Panc1 (cell line): Measurements from ENCODE around the gene KRTAP5-1. TPM values are rescaled to one million over a fixed set of nuclear protein-coding genes. Genes with fewer than 3 reads are reported as not detected.

Experiments used
- ATAC-seq: fragments of 200-7000 bp; cut with Tn5 transposase; 2 replicates; pipeline ENCODE4 v1.9.1; 2020; ENCODE audit warnings: mild to moderate bottlenecking, moderate library complexity
- BruUV-seq: library from RNA; stranded (reverse); fragments of 400-500 nt; replicated peaks from 2 replicates; lab custom pipeline; 2021; lab: Mats Ljungman, UMichigan
- CTCF ChIA-PET: fragments of 300-600 bp; sonication (Branson Sonifier 250); formaldehyde crosslinking; loops from one replicate; lab custom pipeline; 2022; ENCODE audit warnings: antibody characterized with exemption; lab: Charles Lee
- POLR2A ChIA-PET: fragments of 300-600 bp; sonication (Branson Sonifier 250); formaldehyde crosslinking; loops from one replicate; lab custom pipeline; 2022; ENCODE audit warnings: antibody characterized with exemption; lab: Charles Lee
- DNase-seq: peaks from one replicate; pipeline ENCODE4 v3.0.0-alpha.2; 2010; ENCODE audit warnings: low read depth, low spot score
- H3K27ac ChIP-seq: 2 replicates; pipeline ENCODE4 v1.5.1; 2011; ENCODE audit warnings: mild to moderate bottlenecking, low read length, inconsistent platforms
- H3K27me3 ChIP-seq: fragments of 200-500 bp; sonication (Bioruptor generic); 2 replicates; pipeline ENCODE4 v1.6.0; 2014; ENCODE audit warnings: low read length, inconsistent platforms; ENCODE audit not compliant: control insufficient read depth, insufficient read depth
- H3K36me3 ChIP-seq: fragments of 200-500 bp; sonication (Bioruptor generic); 2 replicates; pipeline ENCODE4 v1.5.1; 2014; ENCODE audit warnings: inconsistent platforms, mild to moderate bottlenecking, low read length, moderate library complexity; ENCODE audit not compliant: control insufficient read depth, insufficient read depth
- H3K4me1 ChIP-seq: 2 replicates; pipeline ENCODE4 v1.5.1; 2011; ENCODE audit warnings: inconsistent platforms, mild to moderate bottlenecking, low read length, moderate library complexity; ENCODE audit not compliant: control insufficient read depth, insufficient read depth
- H3K4me3 ChIP-seq, 2 experiments: 2 replicates each; pipeline ENCODE4 v1.5.1; 2011 to 2012; ENCODE audit warnings: low read depth in 2 of 2, low read length in 2 of 2, mild to moderate bottlenecking in 2 of 2, inconsistent platforms in 1 of 2, moderate library complexity in 1 of 2
- H3K9me3 ChIP-seq: fragments of 200-500 bp; sonication (Bioruptor generic); 2 replicates; pipeline ENCODE4 v1.5.1; 2014; ENCODE audit warnings: low read depth, mild to moderate bottlenecking, inconsistent platforms, low read length, moderate library complexity; ENCODE audit not compliant: control insufficient read depth, insufficient read depth
- POLR2AphosphoS5 ChIP-seq: IDR thresholded peaks from 2 replicates; pipeline ENCODE4 v1.6.1; 2012; ENCODE audit warnings: mild to moderate bottlenecking, low read depth, low read length, moderate library complexity
- REST ChIP-seq, 2 experiments: IDR thresholded peaks; 2 replicates each; pipeline ENCODE4 v1.6.1; 2011 to 2012; ENCODE audit warnings: low read depth in 2 of 2, control low read depth in 1 of 2, low read length in 1 of 2, mild to moderate bottlenecking in 1 of 2, moderate library complexity in 1 of 2; ENCODE audit not compliant: insufficient read depth in 1 of 2
- SIN3A ChIP-seq: IDR thresholded peaks from 2 replicates; pipeline ENCODE4 v1.6.1; 2012; ENCODE audit warnings: low read depth, mild to moderate bottlenecking, low read length, moderate library complexity, borderline replicate concordance; ENCODE audit not compliant: insufficient read depth
- TCF7L2 ChIP-seq: IDR thresholded peaks from 2 replicates; pipeline ENCODE4 v1.6.1; 2011; ENCODE audit warnings: mild to moderate bottlenecking, low read depth, low read length, inconsistent platforms
- in situ Hi-C: cut with HindIII; loops from 2 replicates; pipeline ENCODE4 v1.10.0; 2016; ENCODE audit warnings: low sequenced_read_pairs, low pct_unique_long_range_greater_than_20kb
- intact Hi-C: fragments of 100-400 bp; cut with micrococcal nuclease; formaldehyde crosslinking; loops from one replicate; pipeline ENCODE4 v1.10.0; 2022; ENCODE audit not compliant: unreplicated experiment
- total RNA-seq: library from RNA; stranded (reverse); gene quantifications from one replicate; pipeline ENCODE4 v1.2.1, GENCODE V29; 2021; ENCODE audit not compliant: unreplicated experiment
- TF ChIP-seq, protein P1 (sequence below): fragments of 450-650 bp; IDR thresholded peaks from 2 replicates; pipeline ENCODE4 v1.5.1; 2017; ENCODE audit warnings: mild to moderate bottlenecking

The KRTAP5-1 gene
- total RNA-seq, 1 experiment from 2014 or later = not detected

DNA sequence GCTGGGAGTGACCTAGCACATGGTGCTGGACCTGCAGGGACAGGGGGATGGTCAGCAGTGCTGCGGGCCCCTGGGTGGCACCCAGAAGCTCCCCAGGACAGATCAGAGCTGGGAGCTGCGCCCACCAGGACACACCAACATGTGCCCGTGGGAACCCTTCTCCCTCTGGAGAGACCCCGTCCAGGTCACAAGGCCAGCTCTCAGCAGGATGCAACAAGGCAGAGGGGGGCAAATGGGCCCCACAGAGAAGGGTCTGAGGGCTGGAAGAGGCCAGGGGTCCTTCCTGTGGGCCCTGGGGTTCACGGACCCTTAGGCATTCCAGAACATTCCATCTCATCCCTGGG is 19.2 kb downstream of the KRTAP5-1 start:
- BruUV-seq = no TSS peak
- Histone ChIP-seq H3K9me3 (no peaks in the 10 kb centered on the region), H3K27ac (no peak overlapping the region), H3K27me3 (no peaks in the 10 kb centered on the region), H3K36me3 (no peaks in the 10 kb centered on the region), H3K4me1 (peaks cover 5% of the 10 kb centered on the region), H3K4me3 (no peak overlapping the region)
- in situ Hi-C loops = no loop called here
- CTCF ChIA-PET = interaction anchor here (0.7 kb wide), 1 partner anchor 129 kb away, joined by 3 read pairs; no protein-coding TSS in a partner anchor
- TF ChIP-seq, protein P1, sequence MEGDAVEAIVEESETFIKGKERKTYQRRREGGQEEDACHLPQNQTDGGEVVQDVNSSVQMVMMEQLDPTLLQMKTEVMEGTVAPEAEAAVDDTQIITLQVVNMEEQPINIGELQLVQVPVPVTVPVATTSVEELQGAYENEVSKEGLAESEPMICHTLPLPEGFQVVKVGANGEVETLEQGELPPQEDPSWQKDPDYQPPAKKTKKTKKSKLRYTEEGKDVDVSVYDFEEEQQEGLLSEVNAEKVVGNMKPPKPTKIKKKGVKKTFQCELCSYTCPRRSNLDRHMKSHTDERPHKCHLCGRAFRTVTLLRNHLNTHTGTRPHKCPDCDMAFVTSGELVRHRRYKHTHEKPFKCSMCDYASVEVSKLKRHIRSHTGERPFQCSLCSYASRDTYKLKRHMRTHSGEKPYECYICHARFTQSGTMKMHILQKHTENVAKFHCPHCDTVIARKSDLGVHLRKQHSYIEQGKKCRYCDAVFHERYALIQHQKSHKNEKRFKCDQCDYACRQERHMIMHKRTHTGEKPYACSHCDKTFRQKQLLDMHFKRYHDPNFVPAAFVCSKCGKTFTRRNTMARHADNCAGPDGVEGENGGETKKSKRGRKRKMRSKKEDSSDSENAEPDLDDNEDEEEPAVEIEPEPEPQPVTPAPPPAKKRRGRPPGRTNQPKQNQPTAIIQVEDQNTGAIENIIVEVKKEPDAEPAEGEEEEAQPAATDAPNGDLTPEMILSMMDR = no peak
- TF ChIP-seq SIN3A (no peak), TCF7L2 (no peak), POLR2AphosphoS5 (no peak), REST (IDR thresholded peaks at IDR 0.05; ENCODE audit: insufficient read depth in 1 of 2, low read depth in 2 of 2, low read length in 1 of 2) (no peak)
- intact Hi-C loops = no loop called here
- POLR2A ChIA-PET = interaction anchor here (0.5 kb wide), 1 partner anchor 40 kb away, joined by 4 read pairs; no protein-coding TSS in a partner anchor
- DNase-seq (no peak), ATAC-seq (no peak)

DNA sequence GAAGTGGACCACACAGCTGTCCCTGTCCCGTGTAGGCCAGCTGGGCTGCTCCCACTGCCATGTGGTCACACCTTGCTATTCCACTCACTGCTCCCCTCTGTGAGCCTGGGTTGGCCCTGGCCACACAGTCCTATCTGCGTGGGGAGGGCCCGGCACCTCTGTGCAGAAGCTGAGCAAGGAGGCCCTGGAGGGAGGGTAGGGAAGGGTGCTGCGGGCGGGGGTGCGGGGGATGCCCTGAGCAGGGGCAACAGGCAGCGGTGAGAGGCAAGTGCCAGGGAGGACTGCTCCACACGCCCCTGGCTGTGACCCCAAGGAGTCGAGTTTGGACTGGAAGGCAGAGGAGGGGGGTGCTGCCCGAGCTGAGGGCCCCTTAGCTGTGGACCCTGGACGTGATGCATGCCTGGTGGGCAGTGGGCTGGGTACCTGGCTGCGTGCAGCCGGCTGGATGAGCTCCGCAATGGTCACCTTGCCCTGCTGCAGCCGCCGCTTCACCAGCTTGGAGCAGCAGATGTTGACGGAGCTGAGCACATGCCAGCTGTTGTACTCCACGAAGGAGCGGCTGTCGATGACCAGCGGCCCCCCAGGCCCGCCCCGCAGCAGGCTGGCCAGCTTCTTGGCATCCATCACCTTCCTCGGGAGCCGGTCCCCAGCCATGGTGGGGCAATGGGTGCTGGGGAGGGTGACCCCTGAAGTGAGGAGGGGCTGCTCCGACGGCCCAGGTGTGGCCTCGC is 19.7 kb downstream of the KRTAP5-1 start:
- no peak for TF ChIP-seq POLR2AphosphoS5
- no peak for TF ChIP-seq REST (IDR thresholded peaks at IDR 0.05; ENCODE audit: insufficient read depth in 1 of 2, low read depth in 2 of 2, low read length in 1 of 2)
- no peak for TF ChIP-seq TCF7L2
- TF ChIP-seq, protein P1 = no peak
- TF ChIP-seq SIN3A = no peak
- H3K27ac ChIP-seq = no peak overlapping the region
- intact Hi-C loops (no loop called here), in situ Hi-C loops (no loop called here)
- H3K9me3 ChIP-seq = no peaks in the 10 kb centered on the region
- no peak overlapping the region for H3K4me3 ChIP-seq
- no TSS peak for BruUV-seq
- H3K27me3 ChIP-seq = no peaks in the 10 kb centered on the region
- ChIA-PET CTCF (interaction anchor here (0.7 kb wide), 1 partner anchor 130 kb away, joined by 3 read pairs; no protein-coding TSS in a partner anchor), POLR2A (no interaction called here)
- ATAC-seq (no peak), DNase-seq (no peak)
- H3K4me1 ChIP-seq = peaks cover 2% of the 10 kb centered on the region
- H3K36me3 ChIP-seq = no peaks in the 10 kb centered on the region
